ENCODE data around the gene ANO2.

GRCh38 chr12:5612556-5613410 lies 332.3 kb downstream of the ANO2 start:
- no peak for TF ChIP-seq EP300 (IDR thresholded peaks at IDR 0.05; ENCODE audit: low read depth)
- TF ChIP-seq POLR2A (IDR thresholded peaks at IDR 0.05) = no peak

Data from transverse colon (tissue), 1 donor.